Fibroblast of peridontal ligament (primary cell): ENCODE results near the gene SLC6A4.
"Not testable (repeated sequence)": the region's sequence is repeated elsewhere in the genome, so short reads cannot be mapped to it uniquely, and the experiment has no call there.

ENCODE experiments used
- DNase-seq: peaks from one replicate; pipeline ENCODE4 v3.0.0-alpha.2; 2010; ENCODE audit errors: extremely low read depth

Gene SLC6A4

DNA sequence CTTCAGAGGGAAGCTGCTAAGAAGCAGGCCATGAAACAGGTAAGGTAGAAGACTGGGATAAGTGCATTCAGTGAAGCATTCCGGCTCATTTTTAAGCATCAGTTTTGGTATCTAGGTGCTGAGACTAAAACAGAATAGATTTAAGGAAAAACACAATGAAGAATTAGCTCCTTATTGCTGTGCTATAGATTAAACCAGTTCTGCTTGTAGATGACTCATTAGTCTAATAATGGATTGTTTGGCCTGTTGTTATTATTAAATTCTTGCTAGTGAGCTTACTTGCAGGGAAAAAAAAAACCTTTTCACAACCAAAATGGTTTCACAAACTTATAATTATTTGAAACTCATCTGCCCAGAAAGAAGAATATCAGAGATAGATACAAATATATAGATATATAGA, 62.9 kb downstream of the SLC6A4 start:
- DNase-seq: no peak

DNA sequence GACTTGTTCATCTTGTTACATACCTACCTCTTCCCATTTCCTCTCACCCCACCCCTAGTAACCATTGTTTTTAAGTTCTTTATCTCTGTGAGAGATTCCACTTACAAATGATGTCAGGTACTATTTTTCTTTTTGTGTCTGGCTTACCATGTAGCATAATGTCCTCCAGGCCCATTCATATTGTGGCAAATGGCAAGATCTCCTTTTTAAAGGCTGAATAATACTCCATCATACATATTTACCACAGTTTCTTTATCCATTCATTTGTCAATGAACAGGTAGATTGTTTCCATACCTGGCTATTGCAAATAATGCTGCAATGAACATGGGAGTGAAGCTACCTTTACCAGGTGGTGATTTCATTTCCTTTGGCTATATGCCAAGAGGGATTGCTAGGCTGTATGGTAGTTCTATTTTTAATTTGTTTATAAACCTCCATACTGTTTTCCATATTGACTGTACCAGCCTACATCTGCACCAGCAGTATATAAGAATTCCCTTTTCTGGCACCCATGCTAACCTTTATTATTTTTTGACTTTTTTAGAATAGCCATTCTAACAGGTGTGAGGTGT, 65.0 kb downstream of the SLC6A4 start:
- no peak for DNase-seq

DNA sequence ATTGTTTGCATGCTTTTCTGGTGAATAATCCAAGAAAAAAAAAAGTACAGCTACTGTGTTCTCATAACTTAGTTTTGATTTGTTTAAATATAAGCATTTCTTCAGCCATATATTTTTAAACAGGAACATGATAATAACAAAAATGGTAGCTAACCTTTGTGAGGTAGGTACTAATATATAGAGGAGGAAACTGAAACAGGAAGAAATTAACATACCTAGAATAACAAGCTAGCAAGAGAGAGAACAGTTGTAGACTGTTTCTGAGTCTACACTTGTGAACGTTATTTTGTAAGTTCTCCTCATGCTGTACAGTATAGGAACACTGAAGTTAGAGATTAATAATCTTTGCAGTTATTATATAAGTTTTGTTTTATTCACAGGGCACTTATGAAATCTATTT, 69.5 kb downstream of the SLC6A4 start:
- no peak for DNase-seq

DNA sequence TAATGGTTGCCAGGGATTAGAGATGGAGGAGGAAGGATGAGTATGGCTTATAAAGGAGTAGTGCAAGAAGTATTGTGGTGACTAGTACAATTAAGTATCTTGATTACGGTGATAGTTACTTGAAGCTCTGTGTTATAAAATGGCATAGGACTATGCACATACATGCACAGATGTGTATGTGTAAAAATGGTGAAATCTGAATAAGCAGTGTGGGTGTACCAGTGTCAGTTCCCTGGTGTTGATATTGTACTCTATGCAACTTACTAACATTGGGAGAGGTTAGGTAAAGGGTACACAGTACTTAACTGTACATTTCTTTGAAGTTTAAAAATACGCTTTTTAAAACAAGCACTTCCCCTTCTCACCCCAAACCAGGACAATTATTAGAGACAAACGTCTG, 70.3 kb downstream of the SLC6A4 start:
- DNase-seq: no peak

DNA sequence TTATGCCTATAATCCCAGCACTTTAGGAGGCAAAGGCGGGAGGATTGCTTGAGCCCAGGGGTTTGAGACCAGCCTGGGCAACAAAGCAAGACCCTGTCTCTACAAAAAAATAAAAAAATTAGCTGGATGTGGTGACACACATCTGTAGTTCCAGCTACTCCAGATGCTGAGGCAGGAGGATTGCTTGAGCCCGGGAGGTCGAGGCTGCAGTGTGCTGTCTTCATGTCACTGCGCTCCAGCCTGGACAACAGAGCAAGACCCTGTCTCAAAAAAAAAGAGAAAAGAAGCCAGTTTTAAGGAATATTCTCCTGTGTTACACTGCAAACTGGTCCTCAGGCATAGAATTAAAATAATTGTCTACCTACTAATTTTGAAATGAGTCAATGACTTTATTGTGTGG, 71.0 kb downstream of the SLC6A4 start:
- DNase-seq: no peak

DNA sequence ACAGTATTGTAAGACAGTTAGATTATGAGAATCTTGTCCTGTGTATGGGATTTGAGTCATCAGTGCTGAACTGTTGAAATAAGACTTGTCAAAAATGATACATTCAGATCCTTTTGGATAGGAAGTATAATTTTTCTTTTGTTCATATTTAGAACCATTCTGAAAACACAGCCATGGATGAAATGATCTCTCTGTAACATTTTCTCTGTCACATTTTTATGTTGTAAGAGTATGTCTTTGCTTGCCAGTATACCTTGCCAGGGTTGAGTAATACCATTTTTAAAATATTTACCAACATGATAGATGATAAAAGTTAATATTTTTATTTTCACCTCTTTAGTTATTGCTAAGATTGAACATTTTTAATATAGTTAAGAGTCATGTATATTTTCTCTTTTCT, 73.9 kb downstream of the SLC6A4 start:
- no peak for DNase-seq

DNA sequence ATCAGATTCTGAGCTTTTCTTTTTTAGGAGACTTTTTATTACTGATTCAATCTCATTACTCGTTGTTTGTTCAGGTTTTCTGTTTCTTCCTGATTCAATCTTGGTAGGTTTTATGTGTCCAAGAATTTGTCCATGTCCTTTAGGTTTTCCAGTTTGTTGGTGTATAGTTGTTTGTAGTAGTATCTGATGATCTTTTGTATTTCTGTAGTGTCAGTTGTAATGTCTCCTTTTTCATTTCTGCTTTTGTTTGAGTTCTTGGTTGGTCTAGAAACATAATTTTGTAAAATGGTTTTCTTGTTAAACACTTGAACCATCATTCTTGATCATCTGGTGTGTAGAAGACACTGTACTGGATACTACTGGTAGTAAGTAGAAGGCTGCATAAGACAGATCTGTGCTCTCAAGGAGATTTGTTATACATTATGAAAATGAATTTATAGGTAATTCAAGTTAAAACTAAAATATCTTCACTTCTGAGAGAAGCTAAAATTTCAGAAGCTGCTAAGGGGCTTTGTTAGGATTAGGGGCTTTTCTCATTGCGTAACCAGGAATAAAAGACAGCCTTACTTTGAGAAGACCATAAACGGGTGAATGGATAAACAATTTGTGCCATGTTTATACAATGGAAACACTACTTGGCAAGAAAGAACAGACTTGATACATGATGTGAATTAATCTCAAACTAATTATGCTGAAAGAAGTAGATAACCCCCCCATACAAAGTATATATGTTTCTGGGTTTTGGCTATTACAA, 74.9 kb downstream of the SLC6A4 start:
- no peak for DNase-seq

DNA sequence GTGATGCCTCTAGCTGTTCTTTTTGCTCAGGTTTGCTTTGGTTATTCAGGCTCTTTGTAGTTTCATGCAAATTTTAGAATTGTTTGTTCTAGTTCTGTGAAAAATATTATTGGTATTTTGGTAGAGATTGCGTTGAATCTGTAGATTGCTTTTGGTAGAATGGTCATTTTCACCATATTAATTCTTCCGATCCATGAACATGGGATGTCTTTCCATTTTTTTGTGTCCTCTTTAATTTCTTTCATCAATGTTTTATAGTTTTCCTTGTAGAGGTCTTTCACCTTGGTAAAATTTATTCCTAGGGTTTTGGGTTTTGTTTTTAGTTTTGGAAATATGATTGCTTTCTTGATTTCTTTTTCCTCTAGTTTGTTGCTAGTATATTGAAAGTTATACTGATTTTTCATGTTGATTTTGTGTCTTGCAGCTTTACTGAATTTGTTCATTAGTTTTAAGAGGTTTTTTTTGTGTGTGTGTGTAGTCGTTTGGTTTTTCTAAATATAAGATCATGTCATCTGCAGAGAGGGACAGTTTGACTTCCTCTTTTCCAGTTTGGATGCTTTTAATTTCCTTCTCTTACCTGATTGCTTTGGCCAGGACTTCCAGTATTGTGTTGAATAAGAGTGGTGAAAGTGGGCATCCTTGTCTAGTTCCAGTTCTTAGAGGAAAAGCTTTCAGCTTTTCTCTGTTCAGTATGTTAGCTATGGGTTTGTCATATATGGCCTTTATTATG, 76.4 kb downstream of the SLC6A4 start:
- no peak for DNase-seq

DNA sequence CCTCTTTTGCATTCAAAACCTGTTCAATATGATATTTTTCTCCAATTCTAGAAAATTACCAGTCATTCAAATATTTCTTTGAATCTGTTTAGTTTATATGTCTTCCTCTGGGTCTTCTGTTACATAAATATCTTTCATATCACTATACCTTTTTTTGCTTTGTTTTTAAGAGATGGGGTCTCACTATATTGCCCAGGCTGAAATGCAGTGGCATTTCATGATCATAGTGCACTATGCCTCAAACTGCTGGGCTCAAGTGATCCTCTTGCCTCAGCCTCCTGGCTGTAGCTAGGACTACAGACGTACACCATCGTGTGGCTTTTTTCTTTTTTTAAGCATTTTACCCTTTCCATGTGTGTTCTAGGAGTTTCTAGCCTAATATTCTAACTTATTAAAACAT, 80.1 kb downstream of the SLC6A4 start:
- no peak for DNase-seq

DNA sequence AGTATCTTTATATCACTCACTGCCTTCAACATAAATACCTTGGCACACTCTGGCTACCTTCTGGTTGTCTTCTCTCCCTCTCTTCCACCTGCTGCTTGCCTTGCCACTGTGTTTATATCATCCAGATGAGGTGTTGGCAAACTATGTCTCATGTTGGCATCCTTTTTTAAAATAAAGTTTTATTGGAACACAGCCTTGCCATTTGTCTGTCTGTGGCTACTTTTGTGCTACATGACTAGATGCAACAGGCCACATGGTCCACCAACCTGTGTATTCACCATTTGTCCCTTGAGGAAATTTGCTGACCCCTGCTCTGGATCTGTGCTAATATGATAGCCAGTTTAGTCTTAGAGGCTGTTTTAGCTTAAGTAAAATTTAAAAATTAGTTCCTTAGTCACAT, 82.0 kb downstream of the SLC6A4 start:
- DNase-seq: no peak

DNA sequence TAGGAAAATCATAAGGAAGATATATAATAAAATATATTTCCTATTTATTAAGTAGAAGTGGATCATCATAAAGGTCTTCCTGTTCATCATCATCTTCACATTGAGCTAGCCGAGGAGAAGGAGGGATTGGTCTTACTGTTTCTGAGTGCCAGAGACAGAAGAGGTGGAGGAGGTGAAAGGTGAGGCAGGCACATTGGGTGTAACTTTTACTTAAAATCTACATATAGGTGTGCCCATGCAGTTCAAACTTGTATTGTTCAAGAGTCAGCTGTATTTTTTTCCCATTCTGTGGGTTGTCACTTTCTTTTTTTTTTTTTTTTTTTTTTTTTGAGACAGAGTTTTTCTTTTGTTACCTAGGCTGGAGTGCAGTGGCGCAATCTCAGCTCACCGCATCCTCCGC, 84.0 kb downstream of the SLC6A4 start:
- no peak for DNase-seq

DNA sequence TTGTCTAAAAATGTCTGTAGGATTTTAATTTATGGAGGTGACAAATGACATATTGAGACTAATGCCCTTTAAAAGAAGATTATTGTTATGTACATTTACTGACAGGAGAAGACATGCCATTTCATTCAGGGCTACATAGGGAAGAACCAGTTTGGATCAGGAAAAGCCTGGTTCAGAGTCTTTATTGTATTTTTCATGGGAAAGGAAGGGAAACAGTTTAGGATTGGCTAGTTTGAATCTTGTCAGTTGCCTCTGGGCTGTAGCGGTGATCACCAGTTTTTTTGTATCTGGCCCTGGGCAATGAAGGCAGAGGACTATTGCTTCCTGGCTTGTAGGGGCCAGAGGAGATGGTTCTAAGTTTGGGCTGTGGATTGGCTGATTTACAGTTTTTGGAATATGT, 87.1 kb downstream of the SLC6A4 start:
- no peak for DNase-seq

DNA sequence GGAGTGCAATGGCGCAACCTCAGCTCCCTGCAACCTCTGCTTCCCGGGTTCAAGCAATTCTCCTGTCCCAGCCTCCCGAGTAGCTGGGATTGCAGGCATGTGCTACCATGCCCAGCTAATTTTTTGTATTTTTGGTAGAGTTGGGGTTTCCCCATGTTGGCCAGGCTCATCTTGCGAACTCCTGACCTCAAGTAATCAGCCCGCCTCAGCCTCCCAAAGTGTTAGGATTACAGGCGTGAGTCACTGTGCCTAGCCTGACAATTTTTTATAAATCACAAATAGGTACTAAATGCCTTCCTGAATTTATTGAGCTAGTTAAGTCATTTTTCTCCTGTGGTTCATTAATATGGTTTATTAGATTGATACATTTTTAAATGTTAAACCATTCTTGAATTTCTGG, 87.6 kb downstream of the SLC6A4 start:
- not testable (repeated sequence) for DNase-seq
